Activated CD4-positive, alpha-beta T cell treated with anti-CD3 and anti-CD28 coated beads, Interleukin-2, amount 50 U/mL, for 16 hours (primary cell): ENCODE results near the gene POLR2M.

Experiments used
- DNase-seq: peaks from one replicate; pipeline ENCODE4 v3.0.0-alpha.2; 2020

POLR2M gene

GRCh38 chr15:57706405-57707209 is at the start of gene POLR2M:
TSS of gene POLR2M (plus strand) at chr15:57706714. CDS start at chr15:57706843, 129 bp downstream.
- DNase-seq: peak; percentile 95

DNA sequence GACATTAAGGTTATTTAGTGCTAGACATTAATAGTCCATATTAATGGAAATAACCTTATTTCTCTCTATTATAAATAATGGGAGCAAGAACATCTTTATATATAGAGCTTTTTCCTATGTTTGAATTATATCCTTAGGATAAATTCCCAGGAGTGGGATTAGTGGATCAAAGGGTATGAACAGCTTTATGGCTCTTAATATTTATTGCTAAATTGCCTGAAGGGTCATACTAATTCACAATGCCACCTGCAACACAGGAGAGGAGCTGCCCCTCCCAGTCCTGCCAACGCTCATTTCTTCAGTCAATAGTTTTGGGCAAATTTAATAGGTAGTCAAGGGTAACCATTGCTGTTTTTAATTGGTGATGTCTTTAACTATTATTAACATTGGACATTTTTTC is 48.9 kb upstream of the POLR2M start:
- DNase-seq: no peak

- no peak for DNase-seq
Measured at GRCh38 chr15:57662091-57662744, 44.3 kb upstream of the POLR2M start.

DNA sequence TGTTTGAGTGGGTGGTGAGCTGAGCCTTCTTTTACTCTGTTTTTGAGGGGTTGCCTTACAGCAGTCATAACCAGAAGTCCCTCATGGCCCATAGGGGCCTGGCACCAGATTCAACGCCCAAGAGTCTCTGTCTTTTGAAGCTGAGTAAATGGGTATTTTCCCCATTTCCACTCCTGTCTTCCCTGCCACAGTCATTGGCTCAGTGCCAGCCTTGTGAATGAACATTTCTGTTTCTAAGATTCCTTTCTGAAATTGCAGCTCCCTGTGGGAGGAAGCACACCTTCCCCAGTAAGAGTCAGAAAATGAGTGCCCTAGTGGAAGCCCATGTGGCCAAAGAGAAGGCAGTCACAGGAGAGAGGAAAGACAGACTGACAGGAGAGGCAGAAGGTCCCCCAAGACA is 43.7 kb upstream of the POLR2M start:
- DNase-seq: no peak

GRCh38 chr15:57663262-57663661 is 43.3 kb upstream of the POLR2M start:
- no peak for DNase-seq

DNA sequence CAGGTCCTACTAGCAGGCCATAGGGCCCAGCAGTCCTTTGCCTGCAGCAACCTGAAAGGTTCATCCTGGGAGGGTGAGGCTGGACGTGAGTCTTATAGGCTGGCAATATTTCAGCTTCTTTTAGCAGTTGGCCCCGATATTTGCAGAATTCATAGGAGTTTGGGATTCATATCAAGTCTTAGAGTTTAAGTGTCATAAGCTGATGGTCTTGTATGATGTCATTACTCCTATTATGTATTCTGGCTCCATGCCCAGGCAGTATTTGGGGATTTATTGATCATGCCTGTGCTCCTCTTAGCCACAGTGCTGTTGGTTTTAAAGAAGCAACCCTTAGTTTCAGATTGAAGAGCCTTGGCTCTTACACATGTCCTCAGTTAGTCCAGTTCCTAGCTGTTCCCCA is 41.3 kb upstream of the POLR2M start:
- no peak for DNase-seq

- DNase-seq: no peak
Measured at GRCh38 chr15:57665939-57666338, 40.6 kb upstream of the POLR2M start.

- DNase-seq: no peak
Measured at GRCh38 chr15:57667171-57667849, 39.2 kb upstream of the POLR2M start.

DNA sequence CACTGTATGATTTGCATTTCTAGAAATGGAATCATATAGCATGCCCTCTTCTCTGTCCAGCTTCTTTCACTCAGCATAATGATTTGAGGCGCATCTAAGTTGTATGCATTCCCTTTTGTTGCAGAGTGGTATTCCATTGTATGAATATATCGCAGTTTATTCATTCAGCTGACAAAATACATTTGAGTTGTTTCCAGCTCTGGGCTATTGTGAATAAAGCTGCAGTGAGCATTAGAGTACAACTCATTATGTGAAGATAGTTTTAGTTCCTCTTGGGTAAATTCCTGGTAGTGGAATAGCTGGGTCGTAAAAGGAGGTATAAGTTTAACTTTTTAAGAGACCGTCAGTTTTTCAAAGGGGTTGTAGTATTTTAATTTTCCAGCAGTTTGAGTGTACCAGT is 38.5 kb upstream of the POLR2M start:
- DNase-seq: no peak

- no peak for DNase-seq
Measured at GRCh38 chr15:57671636-57672035, 34.9 kb upstream of the POLR2M start.

DNA sequence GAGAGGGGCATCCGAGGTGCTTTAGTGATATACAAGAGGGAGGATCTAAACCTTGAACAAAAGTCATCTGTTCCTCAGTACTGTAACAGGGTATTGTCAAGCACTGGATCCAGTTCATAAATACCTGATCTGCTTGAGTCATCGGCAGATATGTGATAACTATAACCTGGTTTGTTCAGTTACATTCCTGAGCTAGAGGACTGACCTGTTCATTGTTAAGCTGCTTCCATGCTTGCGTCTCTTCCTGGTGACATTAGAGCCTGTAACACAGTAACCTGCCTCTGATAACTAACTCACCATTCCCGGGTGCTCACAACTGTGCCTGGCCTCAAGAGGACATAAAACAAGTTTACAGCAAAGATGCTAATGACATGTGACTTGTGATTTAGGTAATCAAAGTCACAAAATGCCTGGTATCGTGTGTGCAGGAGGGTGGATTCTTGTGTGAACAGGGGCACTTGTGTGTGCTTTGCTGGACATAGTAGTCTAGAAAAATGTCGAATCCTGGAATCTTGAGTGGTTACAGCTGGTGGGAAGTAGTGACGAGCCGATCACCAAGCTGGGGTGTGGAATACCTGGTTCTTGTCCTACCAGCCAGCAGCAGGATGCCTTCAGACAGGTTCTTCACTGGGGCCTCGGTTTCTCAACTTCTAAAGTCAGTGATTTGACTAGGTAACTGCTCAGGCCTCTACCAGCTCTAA is 30.9 kb upstream of the POLR2M start:
- no peak for DNase-seq

DNA sequence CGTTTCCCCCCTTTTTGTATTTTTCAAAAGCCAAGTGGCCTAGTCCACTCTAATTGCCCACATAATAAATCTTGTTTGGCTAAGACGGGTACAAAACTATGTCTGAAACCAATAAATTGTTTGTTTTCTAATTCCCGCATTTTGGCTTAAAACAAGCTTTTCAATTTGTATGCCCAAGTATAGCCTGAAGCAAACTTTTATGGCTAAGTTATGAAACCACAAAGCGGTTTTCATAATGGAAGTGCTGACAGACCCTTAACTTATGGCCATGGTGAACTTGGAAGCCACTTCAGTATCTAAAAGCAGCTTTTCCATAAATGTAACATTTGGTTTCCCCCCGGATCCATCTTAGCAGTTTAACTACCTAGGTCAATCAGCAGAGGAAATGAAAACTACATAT is 29.9 kb upstream of the POLR2M start:
- no peak for DNase-seq

GRCh38 chr15:57677204-57677603 is 29.3 kb upstream of the POLR2M start:
- no peak for DNase-seq

GRCh38 chr15:57680021-57680420 is 26.5 kb upstream of the POLR2M start:
- no peak for DNase-seq

- no peak for DNase-seq
Measured at GRCh38 chr15:57681011-57681410, 25.5 kb upstream of the POLR2M start.

DNA sequence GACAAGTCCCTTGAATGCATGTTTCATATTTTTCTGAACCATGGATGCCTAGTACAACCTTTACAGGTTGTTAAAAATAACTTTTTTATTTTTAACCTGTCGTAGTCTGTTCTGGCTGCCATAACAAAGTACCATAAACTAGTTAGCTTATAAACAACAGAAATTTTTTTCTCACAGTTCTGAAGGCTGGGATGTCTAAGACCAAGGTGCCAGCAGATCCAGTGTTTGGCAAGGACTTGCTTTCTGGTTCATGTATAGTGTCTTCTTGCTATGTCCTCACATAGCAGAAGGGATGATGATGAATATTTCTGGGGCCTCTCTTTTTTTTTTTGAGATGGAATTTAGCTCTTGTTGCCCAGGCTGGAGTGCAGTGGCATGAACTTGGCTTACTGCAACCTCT is 23.0 kb upstream of the POLR2M start:
- DNase-seq: no peak

DNA sequence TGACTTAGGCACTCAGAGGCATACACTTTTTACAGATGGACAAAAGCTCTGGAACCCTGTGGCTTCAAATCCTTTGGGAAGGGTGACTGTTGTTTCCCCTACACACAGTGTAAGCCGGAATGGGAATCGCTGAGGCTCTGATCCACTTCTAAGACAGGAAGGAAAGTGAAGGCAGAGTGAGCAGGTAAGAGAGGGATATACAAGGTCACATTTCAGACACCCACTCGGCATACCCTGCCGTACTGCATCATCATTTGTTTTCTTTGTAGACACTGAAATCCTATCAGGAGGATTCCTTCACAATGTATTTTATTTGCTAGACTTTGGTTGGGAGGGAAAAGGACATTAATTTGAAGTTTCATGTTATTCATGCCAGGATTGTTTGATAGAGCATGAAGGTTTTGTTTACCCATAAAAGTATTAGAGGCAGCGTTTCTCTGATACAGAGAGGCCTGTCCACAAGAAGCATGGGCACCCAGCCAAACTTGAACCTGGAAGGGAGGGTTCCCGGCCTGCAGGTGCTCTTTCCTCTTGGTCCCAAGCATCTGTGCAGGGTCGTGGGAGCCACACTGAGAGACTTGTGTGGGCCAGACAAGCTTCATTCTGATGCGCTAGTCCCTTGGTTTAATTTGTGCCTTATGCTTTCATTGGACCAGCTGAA is 21.9 kb upstream of the POLR2M start:
- DNase-seq: no peak

DNA sequence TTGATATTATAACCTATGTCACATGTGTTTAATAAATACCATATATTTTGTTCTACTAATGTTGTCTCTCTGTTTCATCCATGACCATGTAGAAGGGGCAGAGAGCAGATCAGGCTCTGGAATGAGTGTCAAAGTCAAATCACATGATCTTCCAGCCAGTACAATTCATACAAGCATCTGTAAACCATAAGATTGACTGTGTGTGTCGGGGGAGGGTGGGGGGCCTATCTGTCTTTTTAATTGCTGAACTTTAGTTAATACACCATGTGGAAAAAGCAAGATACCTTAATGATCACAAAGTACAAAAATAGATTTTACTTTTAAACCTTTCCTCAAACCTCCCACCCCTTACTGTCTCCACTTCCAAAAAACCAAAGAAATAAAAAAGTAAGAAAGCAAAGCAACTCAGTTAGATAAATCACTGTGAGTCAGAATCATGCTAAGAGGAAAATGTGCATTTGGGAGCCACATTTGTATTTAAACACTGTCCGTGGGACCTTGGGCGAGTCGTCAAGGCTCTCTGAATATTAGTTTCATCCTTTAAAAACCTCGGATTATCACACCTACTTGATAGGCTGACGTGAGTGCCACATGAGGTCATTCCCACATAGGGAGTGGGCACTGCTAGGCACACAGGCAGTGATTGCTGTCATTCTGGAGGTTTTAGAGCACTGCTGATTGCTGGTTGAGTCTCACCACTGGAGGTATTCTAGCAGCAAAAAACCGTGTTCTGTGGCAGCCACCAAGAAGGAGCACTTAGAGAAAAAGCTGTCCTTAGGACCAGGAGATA is 21.0 kb upstream of the POLR2M start:
- no peak for DNase-seq

GRCh38 chr15:57686657-57687056 is 19.9 kb upstream of the POLR2M start:
- DNase-seq: no peak

GRCh38 chr15:57690341-57690966 is 16.1 kb upstream of the POLR2M start:
- no peak for DNase-seq

- no peak for DNase-seq
Measured at GRCh38 chr15:57691082-57691481, 15.4 kb upstream of the POLR2M start.
